ENCODE data around the gene MAGEA3. TPM values are rescaled to one million over a fixed set of nuclear protein-coding genes. Genes with fewer than 3 reads are reported as not detected.
A peak's percentile ranks its signal among the peaks of the same experiment; 100 is the strongest.
"Not testable (repeated sequence)": the region's sequence is repeated elsewhere in the genome, so short reads cannot be mapped to it uniquely, and the experiment has no call there.

Gene MAGEA3
- total and polyA plus RNA-seq, 8 donors, result 0.16 TPM; not detected in 7

DNA sequence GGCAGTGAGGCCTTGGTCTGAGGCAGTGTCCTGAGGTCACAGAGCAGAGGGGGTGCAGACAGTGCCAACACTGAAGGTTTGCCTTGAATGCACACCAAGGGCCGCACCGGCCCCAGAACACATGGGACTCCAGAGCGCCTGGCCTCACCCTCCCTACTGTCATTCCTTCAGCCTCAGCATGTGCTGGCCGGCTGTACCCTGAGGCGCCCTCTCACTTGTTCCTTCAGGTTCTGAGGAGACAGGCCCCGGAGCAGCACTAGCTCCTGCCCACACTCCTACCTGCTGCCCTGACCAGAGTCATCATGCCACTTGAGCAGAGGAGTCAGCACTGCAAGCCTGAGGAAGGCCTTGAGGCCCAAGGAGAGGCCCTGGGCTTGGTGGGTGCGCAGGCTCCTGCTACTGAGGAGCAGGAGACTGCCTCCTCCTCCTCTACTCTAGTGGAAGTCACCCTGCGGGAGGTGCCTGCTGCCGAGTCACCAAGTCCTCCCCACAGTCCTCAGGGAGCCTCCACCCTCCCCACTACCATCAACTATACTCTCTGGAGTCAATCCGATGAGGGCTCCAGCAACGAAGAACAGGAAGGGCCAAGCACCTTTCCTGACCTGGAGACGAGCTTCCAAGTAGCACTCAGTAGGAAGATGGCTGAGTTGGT is 37.4 kb downstream of the MAGEA3 start:
- no peaks in the 10 kb centered on the region for H3K36me3 ChIP-seq
- H3K4me3 ChIP-seq, result no peak overlapping the region
- TF ChIP-seq, protein P1, sequence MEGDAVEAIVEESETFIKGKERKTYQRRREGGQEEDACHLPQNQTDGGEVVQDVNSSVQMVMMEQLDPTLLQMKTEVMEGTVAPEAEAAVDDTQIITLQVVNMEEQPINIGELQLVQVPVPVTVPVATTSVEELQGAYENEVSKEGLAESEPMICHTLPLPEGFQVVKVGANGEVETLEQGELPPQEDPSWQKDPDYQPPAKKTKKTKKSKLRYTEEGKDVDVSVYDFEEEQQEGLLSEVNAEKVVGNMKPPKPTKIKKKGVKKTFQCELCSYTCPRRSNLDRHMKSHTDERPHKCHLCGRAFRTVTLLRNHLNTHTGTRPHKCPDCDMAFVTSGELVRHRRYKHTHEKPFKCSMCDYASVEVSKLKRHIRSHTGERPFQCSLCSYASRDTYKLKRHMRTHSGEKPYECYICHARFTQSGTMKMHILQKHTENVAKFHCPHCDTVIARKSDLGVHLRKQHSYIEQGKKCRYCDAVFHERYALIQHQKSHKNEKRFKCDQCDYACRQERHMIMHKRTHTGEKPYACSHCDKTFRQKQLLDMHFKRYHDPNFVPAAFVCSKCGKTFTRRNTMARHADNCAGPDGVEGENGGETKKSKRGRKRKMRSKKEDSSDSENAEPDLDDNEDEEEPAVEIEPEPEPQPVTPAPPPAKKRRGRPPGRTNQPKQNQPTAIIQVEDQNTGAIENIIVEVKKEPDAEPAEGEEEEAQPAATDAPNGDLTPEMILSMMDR (IDR thresholded peaks at IDR 0.05), result no peak
- no peaks in the 10 kb centered on the region for H3K27me3 ChIP-seq
- 82 to 85% methylated on average over 12 of the region's 12 CpGs for WGBS, 2 donors
- DNase-seq, result peak in 2 of 6 donors; percentile 7 to 43
- no peak overlapping the region for H3K27ac ChIP-seq
- intact Hi-C loops (cut with DNase I), result no loop called here
- H3K9me3 ChIP-seq, result no peaks in the 10 kb centered on the region
- H3K4me1 ChIP-seq, result no peaks in the 10 kb centered on the region
- ATAC-seq, result no peak
- no peak for FAIRE-seq

GRCh38 chrX:152736528-152736927 is 37.9 kb downstream of the MAGEA3 start:
- H3K9me3 ChIP-seq; H3K27me3 ChIP-seq; FAIRE-seq; intact Hi-C loops (cut with DNase I); H3K4me1 ChIP-seq; H3K36me3 ChIP-seq; ATAC-seq; H3K27ac ChIP-seq; H3K4me3 ChIP-seq: not testable (repeated sequence)
- WGBS, 2 donors, result 70 to 74% methylated on average over 12 of the region's 12 CpGs
- DNase-seq, result peak in 1 of 6 donors; percentile 18

DNA sequence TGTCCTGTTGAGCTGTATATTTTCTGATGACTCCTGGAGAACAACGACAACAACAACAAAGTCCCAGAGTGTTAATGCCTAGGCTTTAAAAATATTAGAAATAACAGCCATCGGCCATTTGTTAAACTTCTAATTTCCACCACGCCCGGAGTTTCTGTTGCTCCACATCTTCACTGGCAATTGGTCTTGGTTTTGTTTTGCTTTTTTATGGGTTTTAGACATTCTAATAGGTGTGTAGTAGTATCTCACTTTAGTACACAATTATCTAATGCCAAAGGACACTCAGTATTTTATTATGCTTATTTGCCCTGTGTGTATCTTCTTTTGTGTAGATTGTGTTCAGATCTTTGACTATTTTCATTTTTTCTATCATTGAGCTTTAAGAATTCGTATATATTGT is 40.0 kb downstream of the MAGEA3 start:
- H3K4me3 ChIP-seq, result no peak overlapping the region
- FAIRE-seq, result no peak
- TF ChIP-seq, protein P1 (IDR thresholded peaks at IDR 0.05), result no peak
- H3K36me3 ChIP-seq, result no peaks in the 10 kb centered on the region
- no peaks in the 10 kb centered on the region for H3K9me3 ChIP-seq
- intact Hi-C loops (cut with DNase I), result no loop called here
- H3K27ac ChIP-seq, result no peak overlapping the region
- WGBS, 2 donors, result 75 to 77% methylated on average over 5 of the region's 5 CpGs
- DNase-seq, result no peak
- no peaks in the 10 kb centered on the region for H3K27me3 ChIP-seq
- no peaks in the 10 kb centered on the region for H3K4me1 ChIP-seq
- ATAC-seq, result no peak

Other genes with a start within 250 kb of the MAGEA3 start
- not detected for gene GABRA3, start 247.5 kb upstream of the MAGEA3 start, total RNA-seq
- under 1 TPM in 1 of 2 donors, not detected in 1; 0.09 TPM for gene GABRA3, start 247.5 kb upstream of the MAGEA3 start, polyA plus RNA-seq
- gene GABRQ, start 60.9 kb upstream of the MAGEA3 start, total RNA-seq, result not detected
- gene GABRQ, start 60.9 kb upstream of the MAGEA3 start, polyA plus RNA-seq, result not detected
- not detected for gene CSAG2, start 10.5 kb downstream of the MAGEA3 start, total RNA-seq
- gene CSAG2, start 10.5 kb downstream of the MAGEA3 start, polyA plus RNA-seq, result not detected
- gene MAGEA2B, start 15.8 kb downstream of the MAGEA3 start, total RNA-seq, result not detected
- gene MAGEA2B, start 15.8 kb downstream of the MAGEA3 start, polyA plus RNA-seq, result not detected
- not detected for gene CSAG1, start 34.9 kb downstream of the MAGEA3 start, total RNA-seq
- not detected for gene CSAG1, start 34.9 kb downstream of the MAGEA3 start, polyA plus RNA-seq
- gene MAGEA12, start 35.0 kb downstream of the MAGEA3 start, total RNA-seq, result under 1 TPM in 1 of 6 donors, not detected in 5; 0.13 TPM
- not detected for gene MAGEA12, start 35.0 kb downstream of the MAGEA3 start, polyA plus RNA-seq
- gene MAGEA2, start 55.0 kb downstream of the MAGEA3 start, total RNA-seq, result not detected
- not detected for gene MAGEA2, start 55.0 kb downstream of the MAGEA3 start, polyA plus RNA-seq
- gene CSAG3, start 60.4 kb downstream of the MAGEA3 start, total RNA-seq, result not detected
- not detected for gene CSAG3, start 60.4 kb downstream of the MAGEA3 start, polyA plus RNA-seq
- not detected for gene MAGEA6, start 70.9 kb downstream of the MAGEA3 start, total RNA-seq
- not detected for gene MAGEA6, start 70.9 kb downstream of the MAGEA3 start, polyA plus RNA-seq
- gene CETN2, start 132.0 kb downstream of the MAGEA3 start, total RNA-seq, result 10 to 100 TPM in 3 of 6 donors, 1 to 10 TPM in 3; 6.6 to 16.7 (median 10.1) TPM
- 10 to 100 TPM; 19.4 to 31.4 TPM for gene CETN2, start 132.0 kb downstream of the MAGEA3 start, polyA plus RNA-seq
- 1 to 10 TPM; 5.0 to 7.6 (median 6.4) TPM for gene NSDHL, start 132.3 kb downstream of the MAGEA3 start, total RNA-seq
- 1 to 10 TPM; 4.6 to 8.3 TPM for gene NSDHL, start 132.3 kb downstream of the MAGEA3 start, polyA plus RNA-seq
- gene ZNF185, start 199.3 kb downstream of the MAGEA3 start, total RNA-seq, result 1 to 10 TPM; 2.4 to 5.0 (median 3.0) TPM
- gene ZNF185, start 199.3 kb downstream of the MAGEA3 start, polyA plus RNA-seq, result 1 to 10 TPM; 2.2 to 4.8 TPM